Endodermal cell (in vitro differentiated cells): ENCODE results near the gene CAMK1. TPM values are rescaled to one million over a fixed set of nuclear protein-coding genes. Genes with fewer than 3 reads are reported as not detected.

Experiments
- DNase-seq: peaks from one replicate; pipeline ENCODE4 v3.0.0-alpha.2; 2017
- H3K27ac ChIP-seq: 2 replicates; pipeline ENCODE4 v1.5.1; 2013; ENCODE audit warnings: mild to moderate bottlenecking, low read depth, low read length, moderate library complexity
- H3K27me3 ChIP-seq: 2 replicates; pipeline ENCODE4 v1.6.1; 2013; ENCODE audit warnings: mild to moderate bottlenecking, low read length, moderate library complexity; ENCODE audit not compliant: insufficient read depth, control insufficient read depth, poor library complexity, severe bottlenecking
- H3K36me3 ChIP-seq: 2 replicates; pipeline ENCODE4 v1.7.0; 2013; ENCODE audit warnings: mild to moderate bottlenecking, low read length, moderate library complexity; ENCODE audit not compliant: control insufficient read depth, insufficient read depth
- H3K4me1 ChIP-seq: one replicate; pipeline ENCODE4 v1.7.0; 2013; ENCODE audit warnings: low read length; ENCODE audit not compliant: control insufficient read depth, insufficient read depth
- H3K4me3 ChIP-seq: 2 replicates; pipeline ENCODE4 v1.5.1; 2013; ENCODE audit warnings: mild to moderate bottlenecking, low read length, moderate library complexity
- H3K9ac ChIP-seq: 2 replicates; pipeline ENCODE4 v1.6.1; 2013; ENCODE audit warnings: mild to moderate bottlenecking, low read length, moderate library complexity; ENCODE audit not compliant: poor library complexity, severe bottlenecking; ENCODE audit errors: extremely low read depth
- H3K9me3 ChIP-seq: 2 replicates; pipeline ENCODE4 v1.6.1; 2013; ENCODE audit warnings: mild to moderate bottlenecking, low read length, moderate library complexity; ENCODE audit not compliant: control insufficient read depth
- H3K27ac Mint-ChIP-seq: 2 replicates; pipeline ENCODE4 v1.8.0; 2020; ENCODE audit warnings: mixed read lengths
- H3K27me3 Mint-ChIP-seq: 2 replicates; pipeline ENCODE4 v1.8.0; 2021; ENCODE audit warnings: mild to moderate bottlenecking, mixed read lengths; ENCODE audit not compliant: insufficient read depth
- H3K36me3 Mint-ChIP-seq: 2 replicates; pipeline ENCODE4 v1.8.0; 2020; ENCODE audit warnings: low read depth, mixed read lengths
- H3K4me1 Mint-ChIP-seq: 2 replicates; pipeline ENCODE4 v1.8.0; 2020; ENCODE audit warnings: mixed read lengths
- H3K4me3 Mint-ChIP-seq: 2 replicates; pipeline ENCODE4 v1.8.0; 2020; ENCODE audit warnings: mild to moderate bottlenecking, moderate library complexity, mixed read lengths
- H3K9me3 Mint-ChIP-seq: 2 replicates; pipeline ENCODE4 v1.8.0; 2020; ENCODE audit warnings: mild to moderate bottlenecking, mixed read lengths
- CTCF ChIP-seq: fragments of 200-600 bp; sonication (generic); conservative IDR thresholded peaks from 2 replicates; pipeline ENCODE4 v1.5.0; 2021; ENCODE audit warnings: antibody characterized with exemption, mild to moderate bottlenecking
- WGBS, 2 experiments: methylation state at CpG; one replicate each; pipeline versions ENCODE4 v1.1.5 to v1.1.7; 2013; ENCODE audit warnings: missing lambda C conversion rate in 2 of 2, mixed read lengths in 1 of 2; ENCODE audit not compliant: insufficient coverage in 1 of 2, insufficient read length in 1 of 2; 5-methylcytosine and 5-hydroxymethylcytosine counted together
- total RNA-seq, 2 donors: library from RNA; stranded (reverse); fragmentation: NEBNext Ultra II Directional in 1 of 2; extraction: Animal tissue kit (Norgen Biotek cat#: 25700) in 1 of 2; gene quantifications; 2 replicates in 1 of 2; 3 replicates in 1 of 2; pipeline ENCODE4 v1.2.1, GENCODE V29; 2021

CAMK1 gene
- total RNA-seq, 2 donors from 2014 or later = 10.1 to 13.3 TPM

- DNase-seq = no peak
- TF ChIP-seq CTCF = no peak
- no peaks in the 10 kb centered on the region for H3K4me1 ChIP-seq
Measured at GRCh38 chr3:9770276-9770812, 597 bp upstream of the CAMK1 start.

GRCh38 chr3:9769012-9769411 is 735 bp downstream of the CAMK1 start:
- Histone ChIP-seq H3K27me3 (no peaks in the 10 kb centered on the region), H3K9me3 (no peaks in the 10 kb centered on the region), H3K27ac (no peak overlapping the region), H3K36me3 (peaks cover 7% of the 10 kb centered on the region), H3K4me1 (no peaks in the 10 kb centered on the region), H3K9ac (peak overlapping the region; percentile 19), H3K4me3 (peak overlapping the region; percentile 80)
- Mint-ChIP-seq H3K27me3 (peaks cover 38% of the 10 kb centered on the region), H3K27ac (peak overlapping the region; percentile 60), H3K4me3 (peak overlapping the region; percentile 58), H3K4me1 (peaks cover 6% of the 10 kb centered on the region), H3K36me3 (peaks cover 3% of the 10 kb centered on the region), H3K9me3 (no peaks in the 10 kb centered on the region)
- TF ChIP-seq CTCF = no peak
- 85 to 86% methylated on average over 2 to 5 of the region's 5 CpGs for WGBS, 2 experiments
- DNase-seq = no peak

More at GRCh38 chr3:9770276-9770812, 597 bp upstream of the CAMK1 start:
- Mint-ChIP-seq H3K9me3 (no peaks in the 10 kb centered on the region), H3K4me3 (peak overlapping the region; percentile 58), H3K4me1 (peaks cover 6% of the 10 kb centered on the region), H3K36me3 (peaks cover 3% of the 10 kb centered on the region), H3K27ac (no peak overlapping the region), H3K27me3 (peaks cover 38% of the 10 kb centered on the region)
- no peaks in the 10 kb centered on the region for H3K9me3 ChIP-seq
- 77 to 84% methylated on average over 7 to 15 of the region's 15 CpGs for WGBS, 2 experiments
- H3K9ac ChIP-seq = no peak overlapping the region
- peak overlapping the region; percentile 80 for H3K4me3 ChIP-seq
- peaks cover 6% of the 10 kb centered on the region for H3K36me3 ChIP-seq
- H3K27ac ChIP-seq = no peak overlapping the region
- H3K27me3 ChIP-seq = no peaks in the 10 kb centered on the region

GRCh38 chr3:9768141-9768775 is 1.5 kb downstream of the CAMK1 start:
- no peak overlapping the region for H3K27ac Mint-ChIP-seq
- no peak for TF ChIP-seq CTCF
- WGBS, 2 experiments = 89 to 93% methylated on average over 4 to 6 of the region's 6 CpGs
- H3K27ac ChIP-seq = no peak overlapping the region
- H3K4me3 Mint-ChIP-seq = no peak overlapping the region
- H3K9ac ChIP-seq = no peak overlapping the region
- peaks cover 3% of the 10 kb centered on the region for H3K36me3 Mint-ChIP-seq
- H3K36me3 ChIP-seq = peaks cover 7% of the 10 kb centered on the region
- no peaks in the 10 kb centered on the region for H3K9me3 ChIP-seq
- H3K4me1 ChIP-seq = no peaks in the 10 kb centered on the region
- DNase-seq = no peak
- H3K4me3 ChIP-seq = no peak overlapping the region
- H3K27me3 Mint-ChIP-seq = peaks cover 38% of the 10 kb centered on the region
- peaks cover 6% of the 10 kb centered on the region for H3K4me1 Mint-ChIP-seq
- no peaks in the 10 kb centered on the region for H3K27me3 ChIP-seq
- H3K9me3 Mint-ChIP-seq = no peaks in the 10 kb centered on the region
